Measurements from ENCODE around the gene TPD52L1.
A peak's percentile ranks its signal among the peaks of the same experiment; 100 is the strongest.

TPD52L1 gene

GRCh38 chr6:125306756-125307149 lies 153.2 kb downstream of the TPD52L1 start:
- no peak for DNase-seq (ENCODE audit: low read depth)
- H3K4me3 ChIP-seq (ENCODE audit: control insufficient read depth, low read depth, low read length): no peak overlapping the region
- TF ChIP-seq, protein P1, sequence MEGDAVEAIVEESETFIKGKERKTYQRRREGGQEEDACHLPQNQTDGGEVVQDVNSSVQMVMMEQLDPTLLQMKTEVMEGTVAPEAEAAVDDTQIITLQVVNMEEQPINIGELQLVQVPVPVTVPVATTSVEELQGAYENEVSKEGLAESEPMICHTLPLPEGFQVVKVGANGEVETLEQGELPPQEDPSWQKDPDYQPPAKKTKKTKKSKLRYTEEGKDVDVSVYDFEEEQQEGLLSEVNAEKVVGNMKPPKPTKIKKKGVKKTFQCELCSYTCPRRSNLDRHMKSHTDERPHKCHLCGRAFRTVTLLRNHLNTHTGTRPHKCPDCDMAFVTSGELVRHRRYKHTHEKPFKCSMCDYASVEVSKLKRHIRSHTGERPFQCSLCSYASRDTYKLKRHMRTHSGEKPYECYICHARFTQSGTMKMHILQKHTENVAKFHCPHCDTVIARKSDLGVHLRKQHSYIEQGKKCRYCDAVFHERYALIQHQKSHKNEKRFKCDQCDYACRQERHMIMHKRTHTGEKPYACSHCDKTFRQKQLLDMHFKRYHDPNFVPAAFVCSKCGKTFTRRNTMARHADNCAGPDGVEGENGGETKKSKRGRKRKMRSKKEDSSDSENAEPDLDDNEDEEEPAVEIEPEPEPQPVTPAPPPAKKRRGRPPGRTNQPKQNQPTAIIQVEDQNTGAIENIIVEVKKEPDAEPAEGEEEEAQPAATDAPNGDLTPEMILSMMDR (IDR thresholded peaks at IDR 0.05; ENCODE audit: control insufficient read depth, insufficient read depth, low read depth, low read length, missing control alignments): no peak

DNA sequence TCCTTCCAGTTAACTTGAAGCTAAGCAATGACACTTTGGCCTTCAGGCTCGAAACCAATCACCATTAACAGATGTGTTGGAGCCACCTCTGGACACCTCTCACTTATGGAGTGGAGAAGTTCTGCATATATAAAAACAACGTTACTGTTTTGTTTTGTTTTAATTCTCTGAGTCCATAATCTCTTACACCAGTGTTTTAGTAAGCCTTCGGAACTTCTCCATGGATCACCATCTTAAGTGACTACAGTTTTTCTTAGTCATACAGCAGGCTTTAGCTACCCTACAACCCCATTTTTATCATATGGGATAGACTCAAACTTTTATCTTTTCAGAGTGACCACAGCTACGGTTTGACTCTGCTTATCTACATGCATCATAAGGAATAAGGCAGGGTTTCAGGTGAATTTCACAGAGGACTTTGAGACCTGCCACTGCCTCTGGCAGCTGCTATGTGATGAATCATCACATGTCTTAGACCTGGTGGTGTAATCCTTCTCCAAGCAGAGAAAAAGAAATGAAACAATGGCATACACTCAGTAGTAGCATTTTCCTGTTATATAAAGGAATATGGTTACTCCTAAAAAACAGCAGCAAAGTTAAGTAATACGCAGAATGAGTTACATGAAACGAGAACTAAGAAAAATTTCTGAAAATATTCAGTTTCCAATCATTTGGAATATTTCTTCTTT lies 153.7 kb downstream of the TPD52L1 start:
- no peak overlapping the region for H3K4me3 ChIP-seq (ENCODE audit: control insufficient read depth, low read depth, low read length)
- TF ChIP-seq, protein P1 (IDR thresholded peaks at IDR 0.05; ENCODE audit: control insufficient read depth, insufficient read depth, low read depth, low read length, missing control alignments): no peak
- no peak for DNase-seq (ENCODE audit: low read depth)

DNA sequence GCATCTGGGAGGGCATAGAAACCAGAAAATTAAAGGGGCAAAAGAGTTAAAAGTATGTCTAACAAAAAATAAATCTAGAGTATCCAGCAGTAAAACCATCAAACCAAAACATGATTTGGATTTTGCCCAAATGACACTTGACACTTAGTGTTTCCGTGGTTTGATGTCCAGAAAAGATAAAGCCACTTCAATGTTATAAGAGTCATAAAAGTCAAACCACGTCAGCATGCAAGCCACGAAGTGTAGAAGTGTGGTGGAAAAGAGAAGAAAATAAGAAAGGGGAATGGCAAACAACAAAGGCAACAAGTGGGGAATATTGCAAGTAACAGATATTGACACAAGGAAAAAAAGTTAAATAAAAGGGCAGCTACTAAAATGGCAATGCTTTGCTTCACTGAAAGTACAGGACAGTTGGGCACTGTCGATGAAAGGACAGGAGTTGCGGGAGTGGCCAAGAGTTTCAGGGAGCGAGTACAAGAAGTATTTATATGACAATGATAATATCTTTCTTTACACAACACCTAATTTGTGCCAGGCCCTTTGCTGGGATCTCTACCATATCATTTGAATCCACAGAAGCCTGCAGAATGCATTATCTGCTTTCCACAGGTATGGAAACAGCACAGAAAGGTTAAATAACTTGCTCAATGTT lies 154.5 kb downstream of the TPD52L1 start:
- no peak for DNase-seq (ENCODE audit: low read depth)
- no peak overlapping the region for H3K4me3 ChIP-seq (ENCODE audit: control insufficient read depth, low read depth, low read length)
- TF ChIP-seq, protein P1 (IDR thresholded peaks at IDR 0.05; ENCODE audit: control insufficient read depth, insufficient read depth, low read depth, low read length, missing control alignments): no peak

DNA sequence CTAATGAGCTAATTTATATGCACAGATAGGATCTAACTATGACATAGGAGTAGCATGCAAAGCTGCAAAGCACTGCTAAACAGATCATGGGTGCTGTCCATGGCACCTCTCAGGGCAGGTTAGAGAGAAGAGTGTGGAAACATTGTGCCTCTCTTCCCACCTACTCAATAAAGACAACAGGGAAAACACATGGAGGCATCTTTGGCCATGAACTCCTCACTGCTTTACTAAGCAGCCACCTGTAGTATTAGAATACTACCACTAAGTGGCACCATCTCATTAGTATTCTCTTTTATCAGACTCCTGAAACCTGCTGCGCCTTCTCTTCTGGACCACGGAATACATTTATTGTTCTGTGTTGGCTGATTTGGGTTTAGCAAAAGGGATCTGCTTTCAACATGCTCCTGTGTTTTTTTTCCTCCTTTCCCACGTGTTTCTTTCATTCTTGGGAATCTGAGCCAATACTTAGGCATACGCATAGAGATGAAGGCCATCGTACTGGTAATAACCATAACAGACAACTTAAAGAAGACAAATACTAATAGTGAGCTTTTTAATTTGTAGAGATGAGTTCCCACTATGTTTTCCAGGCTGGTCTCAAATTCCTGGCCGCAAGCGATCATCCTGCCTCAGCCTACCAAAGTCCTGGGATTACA lies 157.5 kb downstream of the TPD52L1 start:
- TF ChIP-seq, protein P1 (IDR thresholded peaks at IDR 0.05; ENCODE audit: control insufficient read depth, insufficient read depth, low read depth, low read length, missing control alignments): peak; percentile 66
- no peak overlapping the region for H3K4me3 ChIP-seq (ENCODE audit: control insufficient read depth, low read depth, low read length)
- DNase-seq (ENCODE audit: low read depth): no peak

- TF ChIP-seq, protein P1 (IDR thresholded peaks at IDR 0.05; ENCODE audit: control insufficient read depth, insufficient read depth, low read depth, low read length, missing control alignments): no peak
- H3K4me3 ChIP-seq (ENCODE audit: control insufficient read depth, low read depth, low read length): no peak overlapping the region
- no peak for DNase-seq (ENCODE audit: low read depth)
Measured at GRCh38 chr6:125312478-125312877, 158.9 kb downstream of the TPD52L1 start.

- TF ChIP-seq, protein P1 (IDR thresholded peaks at IDR 0.05; ENCODE audit: control insufficient read depth, insufficient read depth, low read depth, low read length, missing control alignments): no peak
Measured at GRCh38 chr6:125312950-125313349, 159.4 kb downstream of the TPD52L1 start.

More at GRCh38 chr6:125312950-125313349, 159.4 kb downstream of the TPD52L1 start:
- H3K4me3 ChIP-seq (ENCODE audit: control insufficient read depth, low read depth, low read length): no peak overlapping the region
- no peak for DNase-seq (ENCODE audit: low read depth)

All from AG09309 (cell line).